OCI-LY7 (cell line): Measurements from ENCODE around the gene IFNG. TPM values are rescaled to one million over a fixed set of nuclear protein-coding genes. Genes with fewer than 3 reads are reported as not detected.

Experiments used
- BruUV-seq: library from RNA; stranded (reverse); fragments of 400-500 nt; replicated peaks from 2 replicates; lab custom pipeline; 2021; lab: Mats Ljungman, UMichigan
- CTCF ChIA-PET: fragments of 300-600 bp; sonication (Branson Sonifier 250); formaldehyde crosslinking; loops from one replicate; lab custom pipeline; 2022; ENCODE audit warnings: antibody characterized with exemption; ENCODE audit not compliant: unreplicated experiment; lab: Charles Lee
- POLR2A ChIA-PET: fragments of 300-600 bp; sonication (Branson Sonifier 250); formaldehyde crosslinking; loops from one replicate; lab custom pipeline; 2022; ENCODE audit warnings: antibody characterized with exemption; lab: Charles Lee
- DNase-seq: peaks from one replicate; pipeline ENCODE4 v3.0.0-alpha.2; 2015; ENCODE audit warnings: low spot score
- H2AFZ ChIP-seq: fragments of 200-600 bp; sonication (generic), shearing (Covaris generic); 2 replicates; pipeline ENCODE4 v1.6.1; 2014; ENCODE audit warnings: mild to moderate bottlenecking, antibody characterized with exemption, low read length, moderate library complexity
- H3K27ac ChIP-seq: fragments of 200-600 bp; sonication (generic); 2 replicates; pipeline ENCODE4 v1.5.1; 2014; ENCODE audit warnings: mixed run types, low read depth, mild to moderate bottlenecking, moderate library complexity, low read length, inconsistent platforms; ENCODE audit not compliant: poor library complexity, severe bottlenecking
- H3K36me3 ChIP-seq: fragments of 200-600 bp; sonication (generic); 2 replicates; pipeline ENCODE4 v1.6.1; 2014; ENCODE audit warnings: mild to moderate bottlenecking, antibody characterized with exemption, low read length, moderate library complexity, mixed read lengths; ENCODE audit not compliant: insufficient read depth
- H3K4me1 ChIP-seq: fragments of 200-600 bp; sonication (generic); 2 replicates; pipeline ENCODE4 v1.5.1; 2014; ENCODE audit warnings: mild to moderate bottlenecking, low read length; ENCODE audit not compliant: insufficient read depth, poor library complexity, severe bottlenecking
- H3K4me2 ChIP-seq: fragments of 200-600 bp; sonication (generic); 2 replicates; pipeline ENCODE4 v1.6.1; 2014; ENCODE audit warnings: mild to moderate bottlenecking, low read length
- H3K4me3 ChIP-seq: fragments of 200-600 bp; sonication (generic); 2 replicates; pipeline ENCODE4 v1.5.1; 2014; ENCODE audit warnings: mild to moderate bottlenecking, low read depth, low read length; ENCODE audit not compliant: poor library complexity, severe bottlenecking
- H3K79me2 ChIP-seq: fragments of 200-600 bp; sonication (generic); 2 replicates; pipeline ENCODE4 v1.6.1; 2016; ENCODE audit warnings: low read depth, mild to moderate bottlenecking, low read length, moderate library complexity, mixed read lengths; ENCODE audit not compliant: insufficient read depth
- H3K9me2 ChIP-seq: fragments of 200-600 bp; sonication (generic); 2 replicates; pipeline ENCODE4 v1.6.1; 2016; ENCODE audit warnings: mild to moderate bottlenecking, low read length, mixed read lengths; ENCODE audit not compliant: insufficient read depth
- H3K9me3 ChIP-seq: fragments of 200-600 bp; sonication (generic); 2 replicates; pipeline ENCODE4 v1.6.1; 2014; ENCODE audit warnings: mild to moderate bottlenecking, mixed run types, low read length, mixed read lengths
- H4K20me1 ChIP-seq: fragments of 200-600 bp; sonication (generic); 2 replicates; pipeline ENCODE4 v1.6.1; 2014; ENCODE audit warnings: mild to moderate bottlenecking, antibody characterized with exemption, low read length, moderate library complexity, mixed read lengths; ENCODE audit not compliant: insufficient read depth
- EZH2phosphoT487 ChIP-seq: fragments of 200-600 bp; sonication (generic); IDR thresholded peaks from 2 replicates; pipeline ENCODE4 v1.6.1; 2018; ENCODE audit warnings: low read depth, borderline replicate concordance, mild to moderate bottlenecking, mixed run types, antibody characterized with exemption, low read length, moderate library complexity, mixed read lengths
- intact Hi-C: fragments of 100-400 bp; cut with micrococcal nuclease; formaldehyde crosslinking; loops from one replicate; pipeline ENCODE4 v1.10.0; 2022; ENCODE audit not compliant: unreplicated experiment
- total RNA-seq, 2 experiments: library from RNA; depleted of rRNA in 1 of 2; stranded (reverse); fragments of >200 nt in 1 of 2; shearing (Covaris generic) in 1 of 2; gene quantifications; 2 replicates each; pipeline ENCODE4 v1.2.3, GENCODE V29; 2014 to 2022
- TF ChIP-seq, protein P1 (sequence below): fragments of 200-600 bp; sonication (generic); conservative IDR thresholded peaks from 2 replicates; pipeline ENCODE4 v1.5.1; 2014; ENCODE audit warnings: mild to moderate bottlenecking, antibody characterized with exemption, low read length, moderate library complexity, mixed read lengths

The IFNG gene
- total RNA-seq, 2 experiments from 2014 or later = not detected

DNA sequence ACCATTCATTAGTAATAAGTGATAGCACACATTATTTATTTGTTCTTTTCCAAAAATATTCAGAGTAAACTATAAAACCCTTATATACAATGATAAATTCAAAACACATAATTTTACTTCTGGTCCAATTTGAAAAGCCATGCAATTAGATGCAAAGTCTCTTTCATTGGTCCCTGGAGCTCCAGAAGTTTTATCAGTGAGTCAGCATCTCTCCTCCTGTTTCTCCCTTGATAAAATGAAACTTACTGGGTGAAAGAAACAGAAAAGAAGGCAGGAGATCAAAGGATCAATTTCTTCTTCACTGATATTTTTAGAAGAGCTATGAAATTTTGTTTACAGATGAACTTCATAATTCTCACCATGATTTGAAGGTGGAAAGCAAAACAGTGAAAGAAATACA lies 47.5 kb downstream of the IFNG start:
- H3K4me3 ChIP-seq = no peak overlapping the region
- BruUV-seq = no TSS peak
- no peak overlapping the region for H3K27ac ChIP-seq
- H2AFZ ChIP-seq = no peak overlapping the region
- no peaks in the 10 kb centered on the region for H4K20me1 ChIP-seq
- H3K9me2 ChIP-seq = no peaks in the 10 kb centered on the region
- ChIA-PET CTCF (no interaction called here), POLR2A (interaction anchor here (0.7 to 1.1 kb wide), 4 partner anchors 9 to 123 kb away, joined by 3 to 4 read pairs (median 3); partner anchors contain the start of gene IFNG-AS1)
- H3K36me3 ChIP-seq = no peaks in the 10 kb centered on the region
- no peaks in the 10 kb centered on the region for H3K4me1 ChIP-seq
- H3K9me3 ChIP-seq = no peaks in the 10 kb centered on the region
- intact Hi-C loops = no loop called here
- TF ChIP-seq EZH2phosphoT487 = no peak
- TF ChIP-seq, protein P1, sequence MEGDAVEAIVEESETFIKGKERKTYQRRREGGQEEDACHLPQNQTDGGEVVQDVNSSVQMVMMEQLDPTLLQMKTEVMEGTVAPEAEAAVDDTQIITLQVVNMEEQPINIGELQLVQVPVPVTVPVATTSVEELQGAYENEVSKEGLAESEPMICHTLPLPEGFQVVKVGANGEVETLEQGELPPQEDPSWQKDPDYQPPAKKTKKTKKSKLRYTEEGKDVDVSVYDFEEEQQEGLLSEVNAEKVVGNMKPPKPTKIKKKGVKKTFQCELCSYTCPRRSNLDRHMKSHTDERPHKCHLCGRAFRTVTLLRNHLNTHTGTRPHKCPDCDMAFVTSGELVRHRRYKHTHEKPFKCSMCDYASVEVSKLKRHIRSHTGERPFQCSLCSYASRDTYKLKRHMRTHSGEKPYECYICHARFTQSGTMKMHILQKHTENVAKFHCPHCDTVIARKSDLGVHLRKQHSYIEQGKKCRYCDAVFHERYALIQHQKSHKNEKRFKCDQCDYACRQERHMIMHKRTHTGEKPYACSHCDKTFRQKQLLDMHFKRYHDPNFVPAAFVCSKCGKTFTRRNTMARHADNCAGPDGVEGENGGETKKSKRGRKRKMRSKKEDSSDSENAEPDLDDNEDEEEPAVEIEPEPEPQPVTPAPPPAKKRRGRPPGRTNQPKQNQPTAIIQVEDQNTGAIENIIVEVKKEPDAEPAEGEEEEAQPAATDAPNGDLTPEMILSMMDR = no peak
- DNase-seq = no peak
- H3K4me2 ChIP-seq = no peak overlapping the region
- H3K79me2 ChIP-seq = no peaks in the 10 kb centered on the region

DNA sequence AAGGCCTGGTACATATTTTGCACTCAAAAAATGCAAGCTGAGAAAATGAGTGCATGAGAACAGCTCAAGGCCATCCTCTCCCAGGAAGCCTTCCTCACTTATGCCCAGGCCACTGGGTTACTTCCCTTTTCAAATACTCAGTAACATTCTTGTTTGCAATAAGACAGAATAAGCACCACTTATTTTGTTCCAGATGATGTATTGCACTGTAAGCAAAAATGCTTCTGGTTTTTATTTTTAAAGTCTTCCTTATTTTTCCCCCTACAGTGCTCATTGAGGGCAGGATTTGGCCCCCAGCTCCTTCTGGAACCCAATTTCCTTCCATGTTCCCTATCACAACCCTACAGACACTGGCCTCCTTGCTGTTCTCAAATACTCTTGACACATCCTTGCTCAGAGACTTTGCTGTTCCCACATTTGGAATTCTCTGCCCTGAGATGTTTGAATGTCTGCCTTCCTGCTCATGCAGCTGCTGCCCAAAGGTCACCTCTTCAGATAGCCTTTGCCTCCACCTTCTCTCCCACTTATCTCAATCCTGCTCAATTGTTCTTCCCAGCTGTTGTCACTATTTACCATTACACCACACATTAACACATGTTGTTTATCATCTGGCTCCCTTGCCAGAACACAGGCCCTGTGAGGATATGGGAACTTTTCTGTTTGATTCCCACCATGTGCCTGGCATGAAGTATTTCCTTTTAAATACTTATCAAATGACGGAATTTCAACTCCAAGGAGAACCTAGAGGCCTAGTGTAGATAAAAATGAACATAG lies 49.9 kb downstream of the IFNG start:
- Histone ChIP-seq H3K36me3 (no peaks in the 10 kb centered on the region; the same call in 1 of the 2 replicates), H3K79me2 (no peaks in the 10 kb centered on the region), H3K9me3 (no peaks in the 10 kb centered on the region), H3K4me2 (no peak overlapping the region), H3K27ac (no peak overlapping the region), H2AFZ (no peak overlapping the region), H3K9me2 (no peaks in the 10 kb centered on the region), H3K4me1 (no peaks in the 10 kb centered on the region), H4K20me1 (no peaks in the 10 kb centered on the region), H3K4me3 (no peak overlapping the region)
- no TSS peak for BruUV-seq
- TF ChIP-seq EZH2phosphoT487 = no peak
- TF ChIP-seq, protein P1 = no peak
- CTCF ChIA-PET = no interaction called here
- POLR2A ChIA-PET = interaction anchor here (0.7 kb wide), 1 partner anchor 17 kb away, joined by 3 read pairs; no protein-coding TSS in a partner anchor
- DNase-seq = no peak
- intact Hi-C loops = no loop called here

DNA sequence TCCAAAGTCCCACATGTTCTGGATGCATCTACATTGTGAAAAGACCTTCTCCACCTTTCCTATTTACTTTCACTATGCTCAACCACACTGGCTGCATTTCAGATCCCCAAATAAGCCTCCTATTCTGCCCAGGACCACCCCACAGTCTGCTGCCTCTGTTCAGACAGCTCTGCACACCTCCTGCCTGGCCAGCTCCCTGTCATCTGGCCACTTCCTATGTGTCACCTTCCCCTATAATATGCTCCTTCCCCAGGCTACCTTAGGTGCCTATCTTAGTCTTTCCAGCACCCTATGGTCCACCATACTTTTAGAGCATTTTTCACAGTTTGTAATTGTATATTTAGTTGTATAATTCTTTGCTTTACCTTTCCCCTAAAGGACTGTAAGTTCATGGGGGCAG lies 50.5 kb downstream of the IFNG start:
- TF ChIP-seq, protein P1 = no peak
- TF ChIP-seq EZH2phosphoT487 = no peak
- POLR2A ChIA-PET = interaction anchor here (0.6 to 2.2 kb wide), 2 partner anchors 11 to 78 kb away, joined by 4 to 9 read pairs; no protein-coding TSS in a partner anchor
- Histone ChIP-seq H3K4me3 (no peak overlapping the region), H4K20me1 (no peaks in the 10 kb centered on the region), H3K79me2 (no peaks in the 10 kb centered on the region), H2AFZ (no peak overlapping the region), H3K4me1 (no peaks in the 10 kb centered on the region), H3K36me3 (no peaks in the 10 kb centered on the region; the same call in 1 of the 2 replicates), H3K9me2 (no peaks in the 10 kb centered on the region), H3K4me2 (no peak overlapping the region), H3K27ac (no peak overlapping the region), H3K9me3 (no peaks in the 10 kb centered on the region)
- BruUV-seq = no TSS peak
- intact Hi-C loops = no loop called here
- CTCF ChIA-PET = no interaction called here
- no peak for DNase-seq
